Smooth muscle cell (in vitro differentiated cells): Measurements from ENCODE around the gene RANBP10. TPM values are rescaled to one million over a fixed set of nuclear protein-coding genes. Genes with fewer than 3 reads are reported as not detected.

Experiments used
- DNase-seq: peaks from one replicate; lab custom pipeline; 2025; ENCODE audit not compliant: unreplicated experiment; lab: John Stamatoyannopoulos, UW
- H2AFZ ChIP-seq: fragments of 200-600 bp; sonication (generic); 2 replicates; pipeline ENCODE4 v1.6.0; 2016; ENCODE audit warnings: antibody characterized with exemption, low read depth, mild to moderate bottlenecking
- H3F3A ChIP-seq: fragments of 200-600 bp; sonication (generic); 2 replicates; pipeline ENCODE4 v1.6.0; 2017; ENCODE audit warnings: antibody characterized with exemption, low read depth
- H3K27ac ChIP-seq: fragments of 200-600 bp; sonication (generic); 2 replicates; pipeline ENCODE4 v1.5.1; 2016; ENCODE audit warnings: low read depth, mild to moderate bottlenecking
- H3K27me3 ChIP-seq: fragments of 200-600 bp; sonication (generic); 2 replicates; pipeline ENCODE4 v1.6.1; 2016; ENCODE audit warnings: low read depth, mild to moderate bottlenecking
- H3K36me3 ChIP-seq: fragments of 200-600 bp; sonication (generic); 2 replicates; pipeline ENCODE4 v1.5.1; 2016; ENCODE audit warnings: low read depth
- H3K4me1 ChIP-seq: fragments of 200-600 bp; sonication (generic); 2 replicates; pipeline ENCODE4 v1.5.1; 2016; ENCODE audit warnings: low read depth
- H3K4me2 ChIP-seq: fragments of 200-600 bp; sonication (generic); 2 replicates; pipeline ENCODE4 v1.6.0; 2016; ENCODE audit warnings: mild to moderate bottlenecking
- H3K4me3 ChIP-seq: fragments of 200-600 bp; sonication (generic); 2 replicates; pipeline ENCODE4 v1.5.1; 2016; ENCODE audit warnings: mild to moderate bottlenecking
- H3K79me2 ChIP-seq: fragments of 200-600 bp; sonication (generic); 2 replicates; pipeline ENCODE4 v1.6.0; 2016; ENCODE audit warnings: low read depth, mild to moderate bottlenecking
- H3K9ac ChIP-seq: fragments of 200-600 bp; sonication (generic); 2 replicates; pipeline ENCODE4 v1.6.0; 2016; ENCODE audit warnings: low read depth
- H3K9me3 ChIP-seq: fragments of 200-600 bp; sonication (generic); replicated peaks from 2 replicates; pipeline ENCODE4 v1.5.1; 2016; ENCODE audit warnings: low read depth
- H4K20me1 ChIP-seq: fragments of 200-600 bp; sonication (generic); 2 replicates; pipeline ENCODE4 v1.6.0; 2016; ENCODE audit warnings: low read depth
- CTCF ChIP-seq: fragments of 200-600 bp; sonication (generic); IDR thresholded peaks from 2 replicates; pipeline ENCODE4 v1.5.1; 2017; ENCODE audit warnings: borderline replicate concordance, mild to moderate bottlenecking, antibody characterized with exemption; ENCODE audit not compliant: insufficient read depth, poor library complexity, severe bottlenecking
- WGBS: methylation state at CpG from one replicate; pipeline ENCODE4 v1.1.7; 2016; ENCODE audit warnings: low lambda C conversion rate; 5-methylcytosine and 5-hydroxymethylcytosine counted together
- polyA plus RNA-seq: library from polyadenylated mRNA; unstranded; fragments of >200 nt; fragmentation: Nextera tagmentation; extraction: Ambion mirVana; gene quantifications from 2 replicates; pipeline ENCODE4 v1.2.1, GENCODE V29; 2016
- total RNA-seq: library from RNA; depleted of rRNA; stranded (reverse); fragments of >200 nt; gene quantifications from 2 replicates; pipeline ENCODE4 v1.2.3, GENCODE V29; 2014

Gene RANBP10
- total and polyA plus RNA-seq, 2 experiments from 2014 or later, result 4.6 to 5.9 TPM

- Histone ChIP-seq H3K27me3 (no peaks in the 10 kb centered on the region), H3K36me3 (no peaks in the 10 kb centered on the region), H3K79me2 (peaks cover 50% of the 10 kb centered on the region), H3K4me2 (no peak overlapping the region), H4K20me1 (peaks cover 57% of the 10 kb centered on the region), H2AFZ (no peak overlapping the region), H3K9ac (no peak overlapping the region), H3F3A (no peaks in the 10 kb centered on the region), H3K4me1 (no peaks in the 10 kb centered on the region), H3K27ac (no peak overlapping the region), H3K9me3 (no peaks in the 10 kb centered on the region), H3K4me3 (no peak overlapping the region)
- TF ChIP-seq CTCF, result no peak
- DNase-seq, result no peak
- WGBS, result 95% methylated on average over 5 of the region's 5 CpGs
Measured at GRCh38 chr16:67704110-67704509, 102.2 kb downstream of the RANBP10 start.

- Histone ChIP-seq H3K27ac (no peak overlapping the region), H3K4me3 (no peak overlapping the region), H3F3A (no peaks in the 10 kb centered on the region), H3K9me3 (no peaks in the 10 kb centered on the region), H3K79me2 (peaks cover 46% of the 10 kb centered on the region), H3K9ac (no peak overlapping the region), H3K27me3 (no peaks in the 10 kb centered on the region), H2AFZ (no peak overlapping the region), H3K4me1 (no peaks in the 10 kb centered on the region), H3K36me3 (no peaks in the 10 kb centered on the region), H4K20me1 (peaks cover 52% of the 10 kb centered on the region), H3K4me2 (no peak overlapping the region)
- TF ChIP-seq CTCF, result no peak
- WGBS, result 77% methylated on average over 2 of the region's 2 CpGs
- DNase-seq, result no peak
Measured at GRCh38 chr16:67703626-67704025, 102.7 kb downstream of the RANBP10 start.

GRCh38 chr16:67702130-67702529 lies 104.2 kb downstream of the RANBP10 start:
- Histone ChIP-seq H3K79me2 (peaks cover 40% of the 10 kb centered on the region), H3K4me1 (no peaks in the 10 kb centered on the region), H3K36me3 (no peaks in the 10 kb centered on the region), H3K27me3 (no peaks in the 10 kb centered on the region), H3K4me3 (no peak overlapping the region), H3F3A (no peaks in the 10 kb centered on the region), H4K20me1 (peaks cover 43% of the 10 kb centered on the region), H3K27ac (no peak overlapping the region), H3K9ac (no peak overlapping the region), H3K9me3 (no peaks in the 10 kb centered on the region), H2AFZ (no peak overlapping the region), H3K4me2 (no peak overlapping the region)
- DNase-seq, result no peak
- 86% methylated on average over 4 of the region's 4 CpGs for WGBS
- no peak for TF ChIP-seq CTCF

- Histone ChIP-seq H3K27ac (no peak overlapping the region), H3K36me3 (no peaks in the 10 kb centered on the region), H2AFZ (no peak overlapping the region), H3K79me2 (peaks cover 37% of the 10 kb centered on the region), H3K9me3 (no peaks in the 10 kb centered on the region), H3K4me2 (no peak overlapping the region), H3K4me3 (no peak overlapping the region), H3K9ac (no peak overlapping the region), H3F3A (no peaks in the 10 kb centered on the region), H3K27me3 (no peaks in the 10 kb centered on the region), H4K20me1 (peaks cover 40% of the 10 kb centered on the region), H3K4me1 (no peaks in the 10 kb centered on the region)
- DNase-seq, result no peak
- WGBS, result 90% methylated on average over 1 of the region's 1 CpG
- no peak for TF ChIP-seq CTCF
Measured at GRCh38 chr16:67701420-67701819, 104.9 kb downstream of the RANBP10 start.
